HEK293 (cell line): ENCODE data around the gene UGT3A1.
"Not testable (repeated sequence)": the region's sequence is repeated elsewhere in the genome, so short reads cannot be mapped to it uniquely, and the experiment has no call there.

Source experiments
- CTCF ChIA-PET: fragments of 350-600 bp; formaldehyde crosslinking; extraction: SDS; loops from one replicate; lab custom pipeline; 2021; ENCODE audit warnings: antibody characterized with exemption; lab: Yijun Ruan, JAX
- POLR2A ChIA-PET: fragments of 300-600 bp; formaldehyde crosslinking; extraction: SDS; loops from one replicate; lab custom pipeline; 2020; ENCODE audit warnings: antibody characterized with exemption, inconsistent platforms; lab: Yijun Ruan, JAX
- H3K27ac ChIP-seq: fragments of 200-500 bp; sonication (Bioruptor generic); 2 replicates; pipeline ENCODE4 v1.5.1; 2014; ENCODE audit warnings: low read depth, low read length, control low read depth, inconsistent platforms; ENCODE audit errors: extremely low read depth
- H3K36me3 ChIP-seq, 2 experiments: fragments of 200-500 bp in 1 of 2; sonication (Bioruptor generic) in 1 of 2; 1 replicate in 1 of 2; 2 replicates in 1 of 2; pipeline ENCODE4 v1.5.1; 2014 to 2017; ENCODE audit warnings: inconsistent platforms in 2 of 2, low read length in 2 of 2; ENCODE audit not compliant: control insufficient read depth in 2 of 2, insufficient read depth in 1 of 2
- H3K4me1 ChIP-seq: fragments of 200-500 bp; sonication (Bioruptor generic); 2 replicates; pipeline ENCODE4 v1.5.1; 2014; ENCODE audit warnings: mild to moderate bottlenecking, low read length, inconsistent platforms; ENCODE audit not compliant: control insufficient read depth, insufficient read depth
- H3K4me3 ChIP-seq: 2 replicates; pipeline ENCODE4 v1.5.1; 2011; ENCODE audit warnings: low read depth, mild to moderate bottlenecking, control low read depth, low read length, moderate library complexity
- H3K9me3 ChIP-seq: fragments of 200-500 bp; sonication (Bioruptor generic); 2 replicates; pipeline ENCODE4 v1.5.1; 2014; ENCODE audit warnings: low read depth, low read length, inconsistent platforms; ENCODE audit not compliant: control insufficient read depth, insufficient read depth
- GLI2 ChIP-seq: fragments of 450-650 bp; formaldehyde crosslinking; IDR thresholded peaks from 2 replicates; pipeline ENCODE4; 2017; ENCODE audit warnings: missing biosample characterization, missing genetic modification characterization, low read depth, borderline replicate concordance
- KLF1 ChIP-seq: fragments of 450-650 bp; formaldehyde crosslinking; IDR thresholded peaks from 2 replicates; pipeline ENCODE4 v1.5.1; 2016; ENCODE audit warnings: missing biosample characterization, missing genetic modification characterization
- OVOL3 ChIP-seq: fragments of 450-650 bp; formaldehyde crosslinking; IDR thresholded peaks from 2 replicates; pipeline ENCODE4 v1.5.1; 2016; ENCODE audit warnings: missing biosample characterization, missing genetic modification characterization
- TRIM28 ChIP-seq: IDR thresholded peaks from 2 replicates; pipeline ENCODE4 v1.6.1; 2011; ENCODE audit warnings: low read length, control low read depth, borderline replicate concordance
- ZFP37 ChIP-seq: fragments of 450-650 bp; formaldehyde crosslinking; IDR thresholded peaks from 2 replicates; pipeline ENCODE4 v1.5.1; 2016; ENCODE audit warnings: missing biosample characterization, missing genetic modification characterization
- ZNF121 ChIP-seq: fragments of 450-650 bp; formaldehyde crosslinking; IDR thresholded peaks from 2 replicates; pipeline ENCODE4 v1.5.1; 2016; ENCODE audit warnings: missing biosample characterization, missing genetic modification characterization
- ZNF138 ChIP-seq: fragments of 450-650 bp; formaldehyde crosslinking; IDR thresholded peaks from 2 replicates; pipeline ENCODE4 v1.5.1; 2016; ENCODE audit warnings: missing biosample characterization, missing genetic modification characterization, borderline replicate concordance
- ZNF157 ChIP-seq: fragments of 450-650 bp; formaldehyde crosslinking; IDR thresholded peaks from 2 replicates; pipeline ENCODE4 v1.5.1; 2016; ENCODE audit warnings: missing biosample characterization, missing genetic modification characterization
- ZNF169 ChIP-seq: fragments of 450-650 bp; formaldehyde crosslinking; IDR thresholded peaks from 2 replicates; pipeline ENCODE4 v1.5.1; 2016; ENCODE audit warnings: missing biosample characterization, missing genetic modification characterization
- ZNF174 ChIP-seq: fragments of 450-650 bp; formaldehyde crosslinking; IDR thresholded peaks from 2 replicates; pipeline ENCODE4 v1.5.0; 2017; ENCODE audit warnings: missing biosample characterization, mild to moderate bottlenecking, missing genetic modification characterization
- ZNF202 ChIP-seq: fragments of 450-650 bp; formaldehyde crosslinking; IDR thresholded peaks from 2 replicates; pipeline ENCODE4 v1.5.1; 2016; ENCODE audit warnings: missing biosample characterization, missing genetic modification characterization, borderline replicate concordance
- ZNF266 ChIP-seq: fragments of 450-650 bp; formaldehyde crosslinking; IDR thresholded peaks from 2 replicates; pipeline ENCODE4 v1.5.1; 2016; ENCODE audit warnings: missing biosample characterization, missing genetic modification characterization, low read depth
- ZNF292 ChIP-seq: fragments of 450-650 bp; formaldehyde crosslinking; IDR thresholded peaks from 2 replicates; pipeline ENCODE4 v1.5.1; 2016; ENCODE audit warnings: low read depth, missing biosample characterization, missing genetic modification characterization, borderline replicate concordance
- ZNF426 ChIP-seq: fragments of 450-650 bp; formaldehyde crosslinking; IDR thresholded peaks from 2 replicates; pipeline ENCODE4 v1.5.1; 2017; ENCODE audit warnings: missing biosample characterization, missing genetic modification characterization, mild to moderate bottlenecking, inconsistent platforms, moderate library complexity
- ZNF555 ChIP-seq: fragments of 450-650 bp; formaldehyde crosslinking; conservative IDR thresholded peaks from 2 replicates; pipeline ENCODE4 v1.5.1; 2017; ENCODE audit warnings: missing biosample characterization, mild to moderate bottlenecking, missing genetic modification characterization, inconsistent platforms
- ZNF560 ChIP-seq: fragments of 450-650 bp; formaldehyde crosslinking; IDR thresholded peaks from 2 replicates; pipeline ENCODE4 v1.5.1; 2017; ENCODE audit warnings: missing biosample characterization, missing genetic modification characterization, borderline replicate concordance
- ZNF623 ChIP-seq: fragments of 450-650 bp; formaldehyde crosslinking; IDR thresholded peaks from 2 replicates; pipeline ENCODE4 v1.5.1; 2016; ENCODE audit warnings: missing biosample characterization, missing genetic modification characterization
- ZNF626 ChIP-seq: fragments of 450-650 bp; sonication (Bioruptor Pico); formaldehyde crosslinking; IDR thresholded peaks from 2 replicates; pipeline ENCODE4 v1.5.1; 2018; ENCODE audit warnings: missing biosample characterization, missing genetic modification characterization, inconsistent platforms
- ZNF701 ChIP-seq: fragments of 450-650 bp; formaldehyde crosslinking; IDR thresholded peaks from 2 replicates; pipeline ENCODE4 v1.5.1; 2016; ENCODE audit warnings: missing biosample characterization, missing genetic modification characterization
- ZNF791 ChIP-seq: fragments of 450-650 bp; formaldehyde crosslinking; IDR thresholded peaks from 2 replicates; pipeline ENCODE4 v1.5.1; 2016; ENCODE audit warnings: missing biosample characterization, missing genetic modification characterization
- TF ChIP-seq, protein P1 (sequence below): fragments of 450-650 bp; IDR thresholded peaks from 2 replicates; pipeline ENCODE4 v1.5.1; 2018; ENCODE audit warnings: missing biosample characterization, mild to moderate bottlenecking, missing genetic modification characterization
- TF ChIP-seq, protein P2 (sequence below): fragments of 450-650 bp; formaldehyde crosslinking; IDR thresholded peaks from 2 replicates; pipeline ENCODE4 v1.5.1; 2016; ENCODE audit warnings: missing biosample characterization, missing genetic modification characterization
- TF ChIP-seq, protein P3 (sequence below): fragments of 450-650 bp; formaldehyde crosslinking; IDR thresholded peaks from 2 replicates; pipeline ENCODE4 v1.5.1; 2016; ENCODE audit warnings: missing biosample characterization, missing genetic modification characterization

The UGT3A1 gene

DNA sequence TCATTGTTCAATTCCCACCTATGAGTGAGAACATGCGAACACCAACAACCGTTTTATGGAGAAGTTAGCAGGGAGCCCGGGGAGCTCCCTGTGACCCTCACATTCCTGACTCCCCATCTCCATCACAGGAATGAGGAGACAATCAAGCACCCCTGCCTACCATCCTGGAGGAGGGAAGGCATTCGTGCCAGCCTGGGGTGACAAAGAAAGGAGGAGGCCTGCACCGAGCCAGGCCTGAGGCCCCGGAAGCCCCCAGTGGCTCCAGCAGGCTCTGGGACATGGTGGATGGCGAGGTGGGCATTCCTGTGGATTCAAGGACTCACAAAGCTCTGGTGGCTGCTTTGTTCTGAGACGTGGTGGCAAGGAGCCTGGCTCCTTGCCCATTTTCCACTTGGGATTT lies 36.5 kb upstream of the UGT3A1 start:
- POLR2A ChIA-PET, result no interaction called here

DNA sequence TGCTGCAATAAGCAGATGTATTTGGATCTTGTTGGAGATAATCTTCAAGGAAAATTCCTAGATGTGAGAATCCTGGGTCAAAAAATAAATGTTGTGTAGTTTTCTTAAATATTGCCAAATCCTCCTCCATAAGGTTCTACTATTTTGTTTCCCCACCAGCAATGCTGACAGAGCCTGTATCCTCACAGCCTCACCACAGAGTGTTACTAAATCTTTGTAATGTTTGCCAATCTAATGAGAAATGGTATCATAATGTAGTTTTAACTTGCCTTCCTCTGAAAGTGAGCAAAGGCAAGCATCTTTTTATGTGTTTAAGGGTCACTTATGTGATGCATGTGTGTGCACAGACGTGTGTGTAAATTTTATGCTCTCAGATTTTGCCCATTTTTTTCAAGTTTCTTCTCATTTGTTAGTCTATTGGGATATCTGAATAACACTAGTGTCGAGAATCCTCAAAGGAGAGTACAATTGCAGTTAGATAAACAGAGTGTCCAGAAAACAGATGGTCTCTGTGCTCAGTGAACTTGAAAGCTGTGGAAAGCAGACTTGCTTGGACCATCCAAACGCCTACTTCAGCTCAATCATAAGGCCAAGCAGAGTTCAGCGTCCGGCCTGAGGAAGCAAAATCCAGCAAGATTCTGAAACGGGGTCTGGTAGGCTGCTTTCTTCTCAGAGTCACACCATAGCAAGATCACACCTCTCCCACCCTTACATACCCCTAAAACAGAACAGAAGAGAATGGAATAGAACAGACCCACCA lies 35.7 kb upstream of the UGT3A1 start:
- CTCF ChIA-PET, result no interaction called here
- no peak overlapping the region for H3K4me3 ChIP-seq
- no peak for TF ChIP-seq ZNF626 (tag by site-specific recombination)
- no peaks in the 10 kb centered on the region for H3K36me3 ChIP-seq
- no peak overlapping the region for H3K27ac ChIP-seq
- no peaks in the 10 kb centered on the region for H3K9me3 ChIP-seq
- no peaks in the 10 kb centered on the region; the same call in 1 of the 2 replicates for H3K4me1 ChIP-seq
- POLR2A ChIA-PET, result no interaction called here

More for the DNA sequence above, 36.5 kb upstream of the UGT3A1 start:
- H3K4me1 ChIP-seq, result no peaks in the 10 kb centered on the region; the same call in 1 of the 2 replicates
- H3K4me3 ChIP-seq, result no peak overlapping the region
- TF ChIP-seq ZNF157 (tag by site-specific recombination), result no peak
- TF ChIP-seq ZNF174, result no peak
- TF ChIP-seq KLF1 (tag by site-specific recombination), result no peak
- no peak for TF ChIP-seq ZNF138 (tag by site-specific recombination)
- no peak for TF ChIP-seq ZNF701
- TF ChIP-seq TRIM28, result no peak
- TF ChIP-seq, protein P1, sequence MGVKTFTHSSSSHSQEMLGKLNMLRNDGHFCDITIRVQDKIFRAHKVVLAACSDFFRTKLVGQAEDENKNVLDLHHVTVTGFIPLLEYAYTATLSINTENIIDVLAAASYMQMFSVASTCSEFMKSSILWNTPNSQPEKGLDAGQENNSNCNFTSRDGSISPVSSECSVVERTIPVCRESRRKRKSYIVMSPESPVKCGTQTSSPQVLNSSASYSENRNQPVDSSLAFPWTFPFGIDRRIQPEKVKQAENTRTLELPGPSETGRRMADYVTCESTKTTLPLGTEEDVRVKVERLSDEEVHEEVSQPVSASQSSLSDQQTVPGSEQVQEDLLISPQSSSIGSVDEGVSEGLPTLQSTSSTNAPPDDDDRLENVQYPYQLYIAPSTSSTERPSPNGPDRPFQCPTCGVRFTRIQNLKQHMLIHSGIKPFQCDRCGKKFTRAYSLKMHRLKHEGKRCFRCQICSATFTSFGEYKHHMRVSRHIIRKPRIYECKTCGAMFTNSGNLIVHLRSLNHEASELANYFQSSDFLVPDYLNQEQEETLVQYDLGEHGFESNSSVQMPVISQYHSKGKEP (tag by site-specific recombination), result no peak
- no peak for TF ChIP-seq ZNF169 (tag by site-specific recombination)
- TF ChIP-seq GLI2 (tag by site-specific recombination), result no peak
- CTCF ChIA-PET, result no interaction called here
- no peak overlapping the region for H3K27ac ChIP-seq
- no peaks in the 10 kb centered on the region for H3K36me3 ChIP-seq
- H3K9me3 ChIP-seq, result no peaks in the 10 kb centered on the region

DNA sequence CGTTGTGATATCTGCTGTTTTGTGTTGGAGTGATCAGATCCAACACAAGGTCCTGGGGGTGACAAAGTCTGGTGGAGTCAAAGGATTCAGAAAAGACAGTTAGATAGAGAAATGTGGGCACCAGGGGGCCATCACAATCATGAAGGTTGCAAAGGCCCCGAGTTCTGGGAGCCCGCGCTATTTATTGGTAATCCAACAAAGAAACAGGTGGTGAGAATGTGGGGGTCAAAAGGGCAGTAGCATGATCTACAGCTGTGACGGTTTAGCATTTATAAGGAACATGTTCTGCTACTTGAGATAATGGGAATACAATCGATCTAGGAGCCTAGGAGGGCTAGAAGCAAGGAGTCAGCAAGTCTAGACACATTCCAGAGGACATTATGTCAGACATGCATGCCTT lies 31.1 kb upstream of the UGT3A1 start:
- H3K27ac ChIP-seq, POLR2A ChIA-PET, H3K4me1 ChIP-seq, H3K9me3 ChIP-seq, H3K4me3 ChIP-seq, H3K36me3 ChIP-seq, CTCF ChIA-PET: not testable (repeated sequence)

DNA sequence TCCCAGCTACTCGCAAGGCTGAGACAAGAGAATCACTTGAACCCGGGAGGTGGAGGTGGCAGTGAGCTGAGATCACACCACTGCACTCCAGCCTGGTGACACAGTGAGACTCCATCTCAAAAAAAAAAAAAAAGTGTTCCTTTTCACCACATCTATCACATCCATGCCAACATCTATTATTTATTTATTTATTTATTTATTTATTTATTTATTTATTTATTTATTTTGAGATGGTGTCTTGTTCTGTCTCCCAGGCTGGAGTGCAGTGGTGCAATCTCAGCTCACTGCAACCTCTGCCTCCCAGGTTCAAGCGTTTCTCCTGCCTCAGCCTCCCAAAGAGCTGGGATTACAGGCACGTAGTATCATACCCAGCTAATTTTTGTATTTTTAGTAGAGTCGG lies 28.4 kb upstream of the UGT3A1 start:
- H3K27ac ChIP-seq, H3K4me3 ChIP-seq, H3K9me3 ChIP-seq, H3K4me1 ChIP-seq, H3K36me3 ChIP-seq, CTCF ChIA-PET, POLR2A ChIA-PET: not testable (repeated sequence)
- TF ChIP-seq ZNF555 (tag by site-specific recombination), result peak; percentile 97
- TF ChIP-seq ZNF121, result 0 out of 2 replicates have a peak, but pooled peaks have one; percentile 25
- TF ChIP-seq ZNF426 (tag by site-specific recombination), result peak; percentile 89
- peak; percentile 91 for TF ChIP-seq ZNF560 (tag by site-specific recombination)
- TF ChIP-seq, protein P2, sequence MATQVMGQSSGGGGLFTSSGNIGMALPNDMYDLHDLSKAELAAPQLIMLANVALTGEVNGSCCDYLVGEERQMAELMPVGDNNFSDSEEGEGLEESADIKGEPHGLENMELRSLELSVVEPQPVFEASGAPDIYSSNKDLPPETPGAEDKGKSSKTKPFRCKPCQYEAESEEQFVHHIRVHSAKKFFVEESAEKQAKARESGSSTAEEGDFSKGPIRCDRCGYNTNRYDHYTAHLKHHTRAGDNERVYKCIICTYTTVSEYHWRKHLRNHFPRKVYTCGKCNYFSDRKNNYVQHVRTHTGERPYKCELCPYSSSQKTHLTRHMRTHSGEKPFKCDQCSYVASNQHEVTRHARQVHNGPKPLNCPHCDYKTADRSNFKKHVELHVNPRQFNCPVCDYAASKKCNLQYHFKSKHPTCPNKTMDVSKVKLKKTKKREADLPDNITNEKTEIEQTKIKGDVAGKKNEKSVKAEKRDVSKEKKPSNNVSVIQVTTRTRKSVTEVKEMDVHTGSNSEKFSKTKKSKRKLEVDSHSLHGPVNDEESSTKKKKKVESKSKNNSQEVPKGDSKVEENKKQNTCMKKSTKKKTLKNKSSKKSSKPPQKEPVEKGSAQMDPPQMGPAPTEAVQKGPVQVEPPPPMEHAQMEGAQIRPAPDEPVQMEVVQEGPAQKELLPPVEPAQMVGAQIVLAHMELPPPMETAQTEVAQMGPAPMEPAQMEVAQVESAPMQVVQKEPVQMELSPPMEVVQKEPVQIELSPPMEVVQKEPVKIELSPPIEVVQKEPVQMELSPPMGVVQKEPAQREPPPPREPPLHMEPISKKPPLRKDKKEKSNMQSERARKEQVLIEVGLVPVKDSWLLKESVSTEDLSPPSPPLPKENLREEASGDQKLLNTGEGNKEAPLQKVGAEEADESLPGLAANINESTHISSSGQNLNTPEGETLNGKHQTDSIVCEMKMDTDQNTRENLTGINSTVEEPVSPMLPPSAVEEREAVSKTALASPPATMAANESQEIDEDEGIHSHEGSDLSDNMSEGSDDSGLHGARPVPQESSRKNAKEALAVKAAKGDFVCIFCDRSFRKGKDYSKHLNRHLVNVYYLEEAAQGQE (tag by site-specific recombination), result peak; percentile 79; the same call in 1 of the 2 replicates
- TF ChIP-seq, protein P3, sequence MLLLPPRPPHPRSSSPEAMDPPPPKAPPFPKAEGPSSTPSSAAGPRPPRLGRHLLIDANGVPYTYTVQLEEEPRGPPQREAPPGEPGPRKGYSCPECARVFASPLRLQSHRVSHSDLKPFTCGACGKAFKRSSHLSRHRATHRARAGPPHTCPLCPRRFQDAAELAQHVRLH, result peak; percentile 49; the same call in 1 of the 2 replicates
- TF ChIP-seq ZNF791 (tag by site-specific recombination), result peak; percentile 50; the same call in 1 of the 2 replicates
- TF ChIP-seq GLI2 (tag by site-specific recombination), result peak; percentile 54; the same call in 1 of the 2 replicates
- peak; percentile 84 for TF ChIP-seq ZNF623
- TF ChIP-seq ZNF202, result peak; percentile 88
- TF ChIP-seq OVOL3 (tag by site-specific recombination), result peak; percentile 64; the same call in 1 of the 2 replicates
- TF ChIP-seq ZFP37 (tag by site-specific recombination), result peak; percentile 84; the same call in 1 of the 2 replicates
- TF ChIP-seq ZNF266 (tag by site-specific recombination), result peak; percentile 89
- peak; percentile 90 for TF ChIP-seq ZNF292 (tag by site-specific recombination)
